HG03045 (cell line): ENCODE data around the gene SLC12A9.
"Not testable (repeated sequence)": the region's sequence is repeated elsewhere in the genome, so short reads cannot be mapped to it uniquely, and the experiment has no call there.

Experiments used
- ATAC-seq: cut with Tn5 transposase; IDR thresholded peaks from one replicate; pipeline ENCODE4 v1.9.1; 2021; ENCODE audit warnings: mild to moderate bottlenecking, moderate library complexity; ENCODE audit not compliant: unreplicated experiment

SLC12A9 gene, protein sequence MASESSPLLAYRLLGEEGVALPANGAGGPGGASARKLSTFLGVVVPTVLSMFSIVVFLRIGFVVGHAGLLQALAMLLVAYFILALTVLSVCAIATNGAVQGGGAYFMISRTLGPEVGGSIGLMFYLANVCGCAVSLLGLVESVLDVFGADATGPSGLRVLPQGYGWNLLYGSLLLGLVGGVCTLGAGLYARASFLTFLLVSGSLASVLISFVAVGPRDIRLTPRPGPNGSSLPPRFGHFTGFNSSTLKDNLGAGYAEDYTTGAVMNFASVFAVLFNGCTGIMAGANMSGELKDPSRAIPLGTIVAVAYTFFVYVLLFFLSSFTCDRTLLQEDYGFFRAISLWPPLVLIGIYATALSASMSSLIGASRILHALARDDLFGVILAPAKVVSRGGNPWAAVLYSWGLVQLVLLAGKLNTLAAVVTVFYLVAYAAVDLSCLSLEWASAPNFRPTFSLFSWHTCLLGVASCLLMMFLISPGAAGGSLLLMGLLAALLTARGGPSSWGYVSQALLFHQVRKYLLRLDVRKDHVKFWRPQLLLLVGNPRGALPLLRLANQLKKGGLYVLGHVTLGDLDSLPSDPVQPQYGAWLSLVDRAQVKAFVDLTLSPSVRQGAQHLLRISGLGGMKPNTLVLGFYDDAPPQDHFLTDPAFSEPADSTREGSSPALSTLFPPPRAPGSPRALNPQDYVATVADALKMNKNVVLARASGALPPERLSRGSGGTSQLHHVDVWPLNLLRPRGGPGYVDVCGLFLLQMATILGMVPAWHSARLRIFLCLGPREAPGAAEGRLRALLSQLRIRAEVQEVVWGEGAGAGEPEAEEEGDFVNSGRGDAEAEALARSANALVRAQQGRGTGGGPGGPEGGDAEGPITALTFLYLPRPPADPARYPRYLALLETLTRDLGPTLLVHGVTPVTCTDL

DNA sequence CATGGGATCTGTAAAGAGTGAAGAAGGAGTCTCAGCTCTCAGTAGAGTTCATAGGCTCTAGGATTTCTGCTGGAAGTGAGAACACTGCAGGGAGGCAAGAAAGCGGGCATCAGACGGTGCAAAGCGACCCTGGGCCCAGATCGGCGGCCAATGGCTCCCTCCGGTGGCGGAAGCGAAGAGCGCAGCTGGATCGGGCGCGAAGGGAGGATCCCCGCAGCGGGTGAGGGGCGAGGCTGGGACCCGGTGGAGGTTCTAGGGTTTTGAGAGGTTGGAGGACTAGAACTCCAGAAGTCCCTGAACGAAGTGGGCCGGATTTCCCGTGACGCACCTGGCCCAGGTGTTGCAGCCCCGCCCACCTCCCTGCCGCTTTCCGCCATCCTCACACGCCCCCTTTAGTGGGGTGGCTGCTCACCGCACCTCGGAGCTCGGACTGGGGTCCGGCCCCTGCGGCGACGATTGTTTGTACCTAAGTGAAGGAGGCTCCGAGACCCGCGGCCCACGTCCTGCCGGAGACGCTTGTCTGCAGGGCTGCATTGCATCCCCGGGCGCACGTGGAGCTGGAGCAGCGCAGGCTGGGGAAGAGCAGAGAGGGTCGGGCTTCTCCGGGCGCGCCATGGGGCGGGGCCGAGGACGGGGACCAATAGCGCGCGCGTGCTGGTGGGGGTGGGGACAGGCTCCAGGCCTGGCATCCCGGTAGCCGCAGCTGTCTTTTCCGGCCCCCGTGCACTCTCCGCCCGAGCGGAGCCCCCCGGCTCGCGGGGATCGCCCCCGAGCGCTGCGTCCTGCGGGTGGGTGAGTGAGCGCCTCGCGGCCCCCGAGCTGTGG, at the start of gene SLC12A9:
TSS of gene SLC12A9 (plus strand) at position 666 of the 825 bp plus-strand sequence. CDS start 1,485 bp downstream, outside the sequence.
- ATAC-seq: peak; percentile 90

DNA sequence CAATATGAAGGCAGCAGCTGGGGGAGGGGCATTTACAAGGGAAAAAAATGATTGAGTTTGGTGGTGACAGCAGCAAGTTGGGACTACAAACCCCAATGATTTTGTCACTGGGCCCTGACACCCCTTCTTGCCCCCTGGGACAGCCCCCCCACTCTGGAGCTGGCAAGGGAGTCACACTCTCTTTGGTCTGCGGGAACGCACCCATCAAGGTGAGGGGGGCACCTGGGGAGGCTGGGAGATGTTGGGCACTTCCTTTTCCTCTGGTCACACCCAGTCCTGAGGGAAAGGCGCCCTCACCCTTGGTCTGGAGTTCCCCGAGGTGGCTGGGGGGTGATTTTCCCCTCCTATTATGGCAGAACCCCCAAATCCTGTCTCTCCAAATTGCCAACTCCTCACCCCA, 49.6 kb upstream of the SLC12A9 start:
- no peak for ATAC-seq

DNA sequence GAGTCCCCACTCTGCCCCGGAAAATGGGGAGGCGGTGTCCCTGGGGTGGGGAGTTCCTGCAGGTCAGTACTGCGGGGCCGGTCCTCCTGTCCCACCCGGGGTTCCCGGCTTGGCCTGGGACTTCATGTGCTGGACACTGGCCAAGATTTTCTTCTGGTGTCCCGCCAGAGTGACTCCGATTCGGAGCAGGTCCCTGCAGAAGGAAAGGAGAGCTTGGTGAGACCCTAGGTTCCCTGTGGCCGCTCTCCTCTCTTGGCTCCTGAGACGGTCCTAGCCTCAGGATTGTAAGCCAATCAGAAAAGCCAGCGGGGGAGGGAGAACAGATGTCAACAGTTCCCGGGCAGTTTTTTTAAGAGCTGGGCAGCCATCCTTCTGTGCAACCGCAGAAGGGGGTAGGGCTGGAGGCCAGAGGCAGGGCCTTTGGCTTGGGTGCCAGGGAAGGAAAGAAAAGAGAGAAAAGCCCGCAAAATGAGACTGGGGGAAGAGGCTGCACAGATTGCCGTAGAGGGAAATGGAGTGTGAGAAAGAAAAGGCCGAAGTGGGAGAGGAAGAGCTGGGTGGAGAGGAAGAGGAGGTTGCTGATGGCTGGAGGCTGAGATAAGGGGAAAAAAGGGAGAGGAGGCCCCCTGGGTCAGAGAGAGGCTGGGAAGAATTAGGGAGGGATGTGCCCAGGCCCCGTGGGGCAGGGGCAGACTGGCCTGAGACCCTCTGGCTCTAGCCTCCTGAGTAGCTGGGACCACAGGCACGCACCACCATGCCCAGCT, 48.9 kb upstream of the SLC12A9 start:
- ATAC-seq: peak; percentile 95

GRCh38 chr7:100804681-100805431, 47.7 kb upstream of the SLC12A9 start:
- no peak for ATAC-seq

GRCh38 chr7:100806276-100806675, 46.2 kb upstream of the SLC12A9 start:
- no peak for ATAC-seq

GRCh38 chr7:100806883-100807282, 45.6 kb upstream of the SLC12A9 start:
- ATAC-seq: not testable (repeated sequence)

- no peak for ATAC-seq
Observed at GRCh38 chr7:100808354-100808875, 44.1 kb upstream of the SLC12A9 start.

DNA sequence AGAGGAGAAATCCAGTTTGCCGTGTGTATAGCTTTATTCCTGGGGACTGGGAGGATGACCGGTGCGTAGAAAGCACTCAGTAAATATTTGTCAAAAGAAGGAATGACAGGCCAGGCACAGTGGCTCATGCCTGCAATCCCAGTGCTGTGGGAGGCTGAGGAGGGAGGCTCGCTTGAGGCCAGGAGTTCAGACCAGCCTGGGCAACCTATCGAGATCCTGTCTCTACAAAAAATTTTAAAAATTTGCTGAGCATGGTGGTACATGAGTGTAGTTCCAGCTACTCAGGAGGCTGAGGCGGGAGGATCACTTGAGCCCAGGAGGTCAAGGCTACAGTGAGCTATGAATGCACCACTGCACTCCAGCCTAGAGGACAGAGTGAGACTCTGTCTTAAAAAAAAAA, 41.0 kb upstream of the SLC12A9 start:
- ATAC-seq: no peak

GRCh38 chr7:100812729-100813128, 39.8 kb upstream of the SLC12A9 start:
- no peak for ATAC-seq

DNA sequence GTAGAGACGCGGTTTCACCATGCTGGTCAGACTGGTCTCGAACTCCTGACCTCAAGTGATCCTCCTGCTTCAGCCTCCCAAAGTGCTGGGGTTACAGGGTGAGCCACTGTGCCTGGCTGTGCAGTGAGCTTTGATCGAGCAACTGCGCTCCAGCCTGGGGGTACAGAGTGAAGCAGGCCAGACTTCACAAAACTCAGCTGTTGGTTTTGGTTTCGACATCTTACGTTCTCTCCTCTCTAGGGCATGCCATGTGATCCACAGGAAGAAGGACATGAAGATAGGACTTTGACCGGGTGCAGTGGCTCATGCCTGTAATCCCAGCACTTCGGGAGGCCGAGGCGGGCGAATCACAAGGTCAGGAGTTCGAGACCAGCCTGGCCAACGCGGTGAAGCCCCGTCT, 36.0 kb upstream of the SLC12A9 start:
- not testable (repeated sequence) for ATAC-seq

GRCh38 chr7:100817097-100817496, 35.4 kb upstream of the SLC12A9 start:
- ATAC-seq: no peak

DNA sequence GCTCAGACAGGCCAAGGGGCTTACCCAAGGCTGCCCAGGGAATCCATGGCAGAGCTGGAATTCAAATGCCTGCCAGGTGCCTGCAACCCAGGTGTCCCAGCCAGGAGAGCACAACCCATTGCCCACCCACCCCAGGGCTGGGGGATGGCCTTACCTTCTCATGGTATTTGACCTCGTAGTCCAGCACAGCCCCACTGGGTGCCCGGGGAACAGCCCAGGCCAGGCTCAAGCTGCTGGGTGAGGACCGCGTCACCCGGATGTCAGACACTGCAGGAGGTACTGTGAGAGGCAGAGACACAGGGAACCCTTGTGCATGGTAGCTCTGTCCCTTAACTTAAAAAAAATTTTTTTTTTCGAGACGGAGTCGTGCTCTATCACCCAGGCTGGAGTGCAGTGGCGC, 34.1 kb upstream of the SLC12A9 start:
- ATAC-seq: no peak

DNA sequence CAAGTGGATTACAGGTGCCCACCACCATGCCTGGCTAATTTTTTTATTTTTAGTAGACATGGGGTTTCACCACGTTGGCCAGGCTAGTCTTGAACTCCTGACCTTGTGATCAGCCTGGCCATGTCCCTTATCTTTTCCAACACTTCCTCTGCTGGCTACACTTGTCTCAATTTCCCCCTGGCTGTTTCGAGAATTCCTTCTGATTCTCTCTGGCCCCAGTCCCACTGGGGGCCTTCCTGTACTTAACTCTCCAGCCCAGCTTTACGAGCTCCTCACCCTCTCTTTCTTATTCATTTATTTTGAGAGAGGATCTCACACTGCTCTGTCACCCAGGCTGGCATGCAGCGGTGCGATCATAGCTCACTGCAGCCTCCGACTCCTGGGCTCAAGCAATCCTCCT, 33.7 kb upstream of the SLC12A9 start:
- ATAC-seq: no peak

- ATAC-seq: no peak
Observed at GRCh38 chr7:100819586-100819985, 32.9 kb upstream of the SLC12A9 start.

GRCh38 chr7:100822236-100823139, 30.0 kb upstream of the SLC12A9 start:
- ATAC-seq: no peak

DNA sequence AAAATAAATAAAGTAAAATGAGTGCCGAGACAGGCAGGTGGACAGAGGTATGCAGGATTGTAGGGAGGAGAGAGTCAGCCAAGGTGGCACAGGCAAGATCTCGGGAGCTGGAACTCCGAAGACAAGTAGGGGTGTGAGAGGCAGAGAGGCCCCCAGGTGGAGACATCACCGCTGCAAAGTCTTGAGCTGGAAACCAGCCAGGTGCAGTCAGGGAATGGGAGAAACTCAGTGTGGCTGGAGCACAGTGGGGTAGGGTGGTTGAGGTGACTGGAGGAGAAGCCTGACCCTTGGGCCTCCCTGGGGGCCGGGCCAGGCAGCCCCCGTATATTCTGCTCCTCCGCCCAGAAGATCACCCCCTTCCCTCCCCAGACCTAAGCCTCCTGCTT, 29.4 kb upstream of the SLC12A9 start:
- ATAC-seq: no peak

DNA sequence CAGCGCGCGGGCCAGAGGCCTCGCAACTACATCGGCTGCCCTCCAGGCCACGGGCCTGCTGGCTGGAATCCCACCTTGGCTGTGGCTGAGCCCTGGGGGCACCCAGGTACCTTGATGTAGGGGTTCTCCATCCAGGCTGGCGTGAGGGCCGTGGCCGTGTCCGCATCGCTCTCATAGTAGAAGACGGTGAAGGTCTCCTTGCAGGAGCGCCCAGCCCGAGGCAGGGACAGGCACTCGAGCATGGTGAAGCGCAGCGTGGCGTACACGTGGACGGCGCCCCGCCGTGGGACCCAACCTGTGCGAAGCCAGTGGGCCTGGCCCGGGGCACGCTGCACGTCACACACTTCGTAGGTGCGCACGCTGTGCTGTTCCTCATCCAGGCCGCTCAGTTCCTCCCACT, 29.0 kb upstream of the SLC12A9 start:
- ATAC-seq: no peak

DNA sequence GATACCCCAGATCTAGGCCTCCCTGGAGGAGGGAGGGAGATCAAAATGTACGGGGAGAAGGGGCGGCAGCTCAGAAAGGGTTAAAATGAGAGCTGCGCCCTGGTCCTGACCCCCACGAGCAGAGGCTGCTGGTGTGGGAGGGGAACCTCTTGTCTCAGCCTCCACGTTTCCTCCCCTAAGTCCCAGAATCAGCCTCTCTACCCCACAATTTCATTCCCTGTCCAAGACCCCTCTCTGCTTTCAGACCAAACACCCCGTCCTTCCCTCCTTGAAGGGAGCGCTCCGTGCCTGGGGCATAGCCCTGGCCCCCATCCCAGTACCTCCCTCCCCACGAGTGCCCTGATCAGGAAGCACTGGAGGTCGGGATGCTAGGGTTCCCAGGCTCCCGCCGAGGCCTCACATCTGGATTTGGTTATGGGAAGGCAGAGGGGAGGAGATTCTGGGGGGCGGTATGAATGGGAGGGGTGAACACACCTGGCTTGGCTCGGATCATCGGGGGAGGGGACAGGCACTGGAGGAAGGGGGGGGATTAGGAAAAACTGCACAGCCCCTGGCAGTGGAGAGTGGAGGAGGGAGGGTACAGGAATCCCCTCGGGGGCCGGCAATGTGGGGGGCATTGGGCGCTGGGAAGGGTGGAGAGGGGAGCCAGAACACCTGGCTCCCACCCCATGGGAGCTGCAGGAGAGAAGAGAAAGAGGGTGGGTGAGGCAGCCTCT, 27.9 kb upstream of the SLC12A9 start:
- no peak for ATAC-seq
